ENCODE data around the gene RUSC2.
"Not testable (repeated sequence)": the region's sequence is repeated elsewhere in the genome, so short reads cannot be mapped to it uniquely, and the experiment has no call there.

RUSC2 gene

GRCh38 chr9:35477211-35477855 lies 12.6 kb upstream of the RUSC2 start:
- H3K9me3 ChIP-seq (ENCODE audit: insufficient read depth, low read length, severe bottlenecking); H2AFZ ChIP-seq (ENCODE audit: low read depth, low read length); H4K20me1 ChIP-seq (ENCODE audit: insufficient read depth, low read length); H3K27ac ChIP-seq (ENCODE audit: low read length); H3K79me2 ChIP-seq (ENCODE audit: insufficient read depth, low read length); H3K4me3 ChIP-seq (ENCODE audit: low read depth in 1 of 2, low read length in 2 of 2); H3K36me3 ChIP-seq (ENCODE audit: insufficient read depth, low read length); H3K4me2 ChIP-seq (ENCODE audit: insufficient read depth, low read length); H3K4me1 ChIP-seq (ENCODE audit: insufficient read depth, low read length); H3K9ac ChIP-seq (ENCODE audit: low read depth, low read length): not testable (repeated sequence)
- peak; percentile 27 for DNase-seq
- ATAC-seq (ENCODE audit: insufficient read depth, low read depth) = peak; percentile 72; the same call in 2 of the 3 replicates
- TF ChIP-seq, protein P1, sequence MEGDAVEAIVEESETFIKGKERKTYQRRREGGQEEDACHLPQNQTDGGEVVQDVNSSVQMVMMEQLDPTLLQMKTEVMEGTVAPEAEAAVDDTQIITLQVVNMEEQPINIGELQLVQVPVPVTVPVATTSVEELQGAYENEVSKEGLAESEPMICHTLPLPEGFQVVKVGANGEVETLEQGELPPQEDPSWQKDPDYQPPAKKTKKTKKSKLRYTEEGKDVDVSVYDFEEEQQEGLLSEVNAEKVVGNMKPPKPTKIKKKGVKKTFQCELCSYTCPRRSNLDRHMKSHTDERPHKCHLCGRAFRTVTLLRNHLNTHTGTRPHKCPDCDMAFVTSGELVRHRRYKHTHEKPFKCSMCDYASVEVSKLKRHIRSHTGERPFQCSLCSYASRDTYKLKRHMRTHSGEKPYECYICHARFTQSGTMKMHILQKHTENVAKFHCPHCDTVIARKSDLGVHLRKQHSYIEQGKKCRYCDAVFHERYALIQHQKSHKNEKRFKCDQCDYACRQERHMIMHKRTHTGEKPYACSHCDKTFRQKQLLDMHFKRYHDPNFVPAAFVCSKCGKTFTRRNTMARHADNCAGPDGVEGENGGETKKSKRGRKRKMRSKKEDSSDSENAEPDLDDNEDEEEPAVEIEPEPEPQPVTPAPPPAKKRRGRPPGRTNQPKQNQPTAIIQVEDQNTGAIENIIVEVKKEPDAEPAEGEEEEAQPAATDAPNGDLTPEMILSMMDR (IDR thresholded peaks at IDR 0.05; ENCODE audit: borderline replicate concordance, extremely low read depth, low read length, poor library complexity, severe bottlenecking) = peak; percentile 71
- peaks cover 11% of the 10 kb centered on the region for H3K27me3 ChIP-seq (ENCODE audit: insufficient read depth, low read length, poor library complexity)

GRCh38 chr9:35478871-35479270 lies 11.0 kb upstream of the RUSC2 start:
- Histone ChIP-seq H3K79me2 (ENCODE audit: insufficient read depth, low read length) (no peaks in the 10 kb centered on the region), H3K9ac (ENCODE audit: low read depth, low read length) (no peak overlapping the region), H3K4me1 (ENCODE audit: insufficient read depth, low read length) (no peaks in the 10 kb centered on the region), H3K9me3 (ENCODE audit: insufficient read depth, low read length, severe bottlenecking) (no peaks in the 10 kb centered on the region), H2AFZ (ENCODE audit: low read depth, low read length) (no peak overlapping the region), H3K4me2 (ENCODE audit: insufficient read depth, low read length) (no peak overlapping the region), H3K4me3 (ENCODE audit: low read depth in 1 of 2, low read length in 2 of 2) (no peak overlapping the region), H3K27ac (ENCODE audit: low read length) (no peak overlapping the region), H3K36me3 (ENCODE audit: insufficient read depth, low read length) (no peaks in the 10 kb centered on the region), H3K27me3 (ENCODE audit: insufficient read depth, low read length, poor library complexity) (peaks cover 11% of the 10 kb centered on the region), H4K20me1 (ENCODE audit: insufficient read depth, low read length) (no peaks in the 10 kb centered on the region)
- no peak for TF ChIP-seq EZH2 (IDR thresholded peaks at IDR 0.05; ENCODE audit: borderline replicate concordance, low read depth, low read length, severe bottlenecking)
- TF ChIP-seq, protein P1 (IDR thresholded peaks at IDR 0.05; ENCODE audit: borderline replicate concordance, extremely low read depth, low read length, poor library complexity, severe bottlenecking) = no peak
- no peak for ATAC-seq (ENCODE audit: insufficient read depth, low read depth)
- DNase-seq = no peak

GRCh38 chr9:35481347-35481975 lies 8.4 kb upstream of the RUSC2 start:
- Histone ChIP-seq H3K79me2 (ENCODE audit: insufficient read depth, low read length) (no peaks in the 10 kb centered on the region), H3K4me1 (ENCODE audit: insufficient read depth, low read length) (no peaks in the 10 kb centered on the region), H3K9me3 (ENCODE audit: insufficient read depth, low read length, severe bottlenecking) (no peaks in the 10 kb centered on the region), H4K20me1 (ENCODE audit: insufficient read depth, low read length) (no peaks in the 10 kb centered on the region), H3K4me3 (ENCODE audit: low read depth in 1 of 2, low read length in 2 of 2) (no peak overlapping the region), H3K27me3 (ENCODE audit: insufficient read depth, low read length, poor library complexity) (peaks cover 5% of the 10 kb centered on the region), H2AFZ (ENCODE audit: low read depth, low read length) (no peak overlapping the region), H3K27ac (ENCODE audit: low read length) (no peak overlapping the region), H3K4me2 (ENCODE audit: insufficient read depth, low read length) (no peak overlapping the region), H3K9ac (ENCODE audit: low read depth, low read length) (no peak overlapping the region), H3K36me3 (ENCODE audit: insufficient read depth, low read length) (no peaks in the 10 kb centered on the region)
- TF ChIP-seq EZH2 (IDR thresholded peaks at IDR 0.05; ENCODE audit: borderline replicate concordance, low read depth, low read length, severe bottlenecking) = no peak
- TF ChIP-seq, protein P1 (IDR thresholded peaks at IDR 0.05; ENCODE audit: borderline replicate concordance, extremely low read depth, low read length, poor library complexity, severe bottlenecking) = peak; percentile 70
- peak; percentile 44 for DNase-seq
- ATAC-seq (ENCODE audit: insufficient read depth, low read depth) = peak; percentile 68; the same call in 2 of the 3 replicates

Data from DND-41 (cell line).